ENCODE data around the gene CCDC87. TPM values are rescaled to one million over a fixed set of nuclear protein-coding genes. Genes with fewer than 3 reads are reported as not detected.

CCDC87 gene
- total and polyA plus RNA-seq, 2 of the 8 experiments (the other 6 are each of a cell fraction or from before 2014, with no cell fraction given): 0.32 to 0.99 TPM

DNA sequence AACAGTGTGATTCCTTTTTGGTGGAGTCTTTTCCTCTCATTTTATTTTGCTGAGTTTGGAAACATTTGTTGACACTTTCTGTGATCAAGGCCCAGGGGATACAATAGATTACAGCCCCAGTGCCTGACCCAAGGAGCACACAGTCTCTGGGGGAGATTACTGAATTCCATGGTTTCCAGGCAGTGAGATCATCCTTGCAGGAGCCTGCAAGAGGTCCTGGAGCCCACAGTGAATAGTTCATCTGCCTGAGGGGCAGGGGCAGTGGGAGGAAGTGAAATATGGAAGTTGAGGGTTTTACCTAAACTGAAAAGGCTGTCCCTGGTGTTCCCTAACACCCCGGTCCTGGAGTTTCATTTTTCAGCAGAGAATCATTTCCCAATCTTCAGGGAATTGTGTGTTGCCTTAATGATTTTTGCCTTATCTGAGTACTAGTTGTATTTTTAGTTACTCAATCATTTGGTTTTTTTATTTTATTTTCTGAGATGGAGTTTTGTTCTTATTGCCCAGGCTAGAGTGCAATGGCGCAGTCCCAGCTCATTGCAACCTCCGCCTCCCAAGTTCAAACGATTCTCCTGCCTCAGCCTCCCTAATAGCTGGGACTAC is 7.9 kb upstream of the CCDC87 start:
- no peak overlapping the region for H3K27ac ChIP-seq (ENCODE audit: low read depth, low read length)
- peaks cover 0 to 4% of the 10 kb centered on the region in 2 experiments for H4K20me1 ChIP-seq (replicated peaks in 1 of 2; ENCODE audit: control insufficient read depth in 1 of 2, insufficient read depth in 2 of 2, low read length in 2 of 2)
- H3K9ac ChIP-seq (replicated peaks in 1 of 4; ENCODE audit: extremely low read depth in 1 of 4, low read depth in 3 of 4, low read length in 3 of 4): no peak overlapping the region
- ChIA-PET POLR2A (ENCODE audit: partially characterized antibody) (interaction anchor here (65.3 kb wide), 1 partner anchor 42 kb away, joined by 2165 read pairs; the partner anchor contains the start of genes RBM14 and RBM4), CTCF (ENCODE audit: partially characterized antibody) (interaction anchor here (0.6 to 1.9 kb wide), 4 partner anchors 9 to 59 kb away, joined by 3 to 8 read pairs (median 6); no protein-coding TSS in a partner anchor)
- no peak overlapping the region for H2BK5ac ChIP-seq (ENCODE audit: low read depth, low read length)
- H2BK12ac ChIP-seq (ENCODE audit: low read depth, low read length): no peak overlapping the region
- DNase-seq (ENCODE audit: low read depth in 1 of 2, low spot score in 2 of 2) (no peak), FAIRE-seq (no peak)
- H3K9me3 ChIP-seq (ENCODE audit: insufficient read depth in 2 of 2, low read depth in 1 of 2, low read length in 1 of 2): no peaks in the 10 kb centered on the region
- no peak overlapping the region for H2BK120ac ChIP-seq (replicated peaks; ENCODE audit: low read depth, low read length)
- no peak overlapping the region for H3K23ac ChIP-seq (ENCODE audit: insufficient read length)
- peaks cover 14 to 35% (median 23%) of the 10 kb centered on the region in 4 experiments; a peak in 7 of 8 replicates for H3K36me3 ChIP-seq (ENCODE audit: control insufficient read depth in 2 of 4, insufficient read depth in 4 of 4, low read length in 3 of 4)
- no peak overlapping the region for H2BK20ac ChIP-seq (ENCODE audit: low read length)
- H3K4me2 ChIP-seq (ENCODE audit: insufficient read depth in 1 of 2, low read depth in 2 of 2, low read length in 2 of 2): no peak overlapping the region
- H3K79me2 ChIP-seq (ENCODE audit: control insufficient read depth in 1 of 2, insufficient read depth in 2 of 2, low read length in 2 of 2): no peaks in the 10 kb centered on the region
- H3K23me2 ChIP-seq (ENCODE audit: low read depth, low read length): no peaks in the 10 kb centered on the region
- H4K91ac ChIP-seq (replicated peaks; ENCODE audit: insufficient read length, low read length): no peak overlapping the region
- H3K18ac ChIP-seq (ENCODE audit: extremely low read depth, low read length): no peak overlapping the region
- no peak overlapping the region for H4K8ac ChIP-seq (ENCODE audit: extremely low read depth, insufficient read depth, low read length)
- no peak overlapping the region for H4K5ac ChIP-seq (ENCODE audit: insufficient read length, low read depth, low read length)
- 95% methylated on average over 4 of the region's 4 CpGs; no CpG with 5 or more reads in 1 of the 2 experiments for WGBS, 2 experiments (ENCODE audit: extremely low coverage in 1 of 2, insufficient coverage in 1 of 2, insufficient read length in 1 of 2, insufficient replicate concordance in 2 of 2, low coverage in 1 of 2, low lambda C conversion rate in 2 of 2, missing lambda C conversion rate in 1 of 2)
- no peak overlapping the region for H3K14ac ChIP-seq (ENCODE audit: insufficient read length)
- peaks cover 3% of the 10 kb centered on the region; the same call in 1 of the 2 replicates for H3K79me1 ChIP-seq (ENCODE audit: low read depth, low read length)
- no peaks in the 10 kb centered on the region for H3K4me1 ChIP-seq (replicated peaks in 1 of 4; ENCODE audit: control insufficient read depth in 3 of 4, insufficient read depth in 4 of 4, low read length in 3 of 4)
- H2BK15ac ChIP-seq (ENCODE audit: low read length): no peak overlapping the region
- H3K27me3 ChIP-seq (replicated peaks in 1 of 4; ENCODE audit: control insufficient read depth in 3 of 4, extremely low read depth in 1 of 4, insufficient read depth in 3 of 4, low read length in 3 of 4): no peaks in the 10 kb centered on the region
- no peak overlapping the region for H3K4me3 ChIP-seq (ENCODE audit: extremely low read depth in 1 of 4, insufficient read depth in 2 of 4, low read depth in 3 of 4, low read length in 4 of 4)
- H2AFZ ChIP-seq (ENCODE audit: low read length): no peak overlapping the region
- H2AK5ac ChIP-seq (ENCODE audit: low read depth, low read length): no peak overlapping the region
- H3K56ac ChIP-seq (replicated peaks; ENCODE audit: insufficient read length, low read depth, low read length): no peak overlapping the region
- no peak overlapping the region for H3K4ac ChIP-seq (replicated peaks; ENCODE audit: insufficient read length, low read depth, low read length)
- TF ChIP-seq, protein P1, sequence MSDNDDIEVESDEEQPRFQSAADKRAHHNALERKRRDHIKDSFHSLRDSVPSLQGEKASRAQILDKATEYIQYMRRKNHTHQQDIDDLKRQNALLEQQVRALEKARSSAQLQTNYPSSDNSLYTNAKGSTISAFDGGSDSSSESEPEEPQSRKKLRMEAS (IDR thresholded peaks at IDR 0.05): no peak
- TF ChIP-seq RAD21 (IDR thresholded peaks at IDR 0.05 in 1 of 2, conservative IDR thresholded peaks at IDR 0.05 in 1 of 2; ENCODE audit: low read depth in 2 of 2, low read length in 2 of 2) (no peak), GABPA (IDR thresholded peaks at IDR 0.05; ENCODE audit: borderline replicate concordance, insufficient read depth, low read length) (no peak), SIN3A (conservative IDR thresholded peaks at IDR 0.05 in 1 of 2, IDR thresholded peaks at IDR 0.05 in 1 of 2; ENCODE audit: low read depth in 1 of 2, low read length in 2 of 2) (no peak), CBX8 (IDR thresholded peaks at IDR 0.05; ENCODE audit: borderline replicate concordance, low read depth, low read length) (no peak)
